GM18867 (cell line): ENCODE measurements around the gene PHTF2.
"Not testable (repeated sequence)": the region's sequence is repeated elsewhere in the genome, so short reads cannot be mapped to it uniquely, and the experiment has no call there.

Experiments used
- ATAC-seq: cut with Tn5 transposase; IDR thresholded peaks from one replicate; pipeline ENCODE4 v1.9.1; 2021; ENCODE audit warnings: mild to moderate bottlenecking, moderate library complexity; ENCODE audit not compliant: unreplicated experiment

PHTF2 gene

GRCh38 chr7:77798394-77799077 lies at the start of gene PHTF2, which contains the start of gene TMEM60:
TSS of gene PHTF2 (plus strand) at chr7:77798773.
TSS of gene TMEM60 (minus strand) at chr7:77798434. CDS start at chr7:77794373, 4,061 bp downstream.
- peak; percentile 92 for ATAC-seq

GRCh38 chr7:77752016-77752415 lies 46.6 kb upstream of the PHTF2 start:
- ATAC-seq, result no peak

- no peak for ATAC-seq
These were observed 45.4 kb upstream of the PHTF2 start for GRCh38 chr7:77753173-77753572.

GRCh38 chr7:77757589-77757988 lies 41.0 kb upstream of the PHTF2 start:
- ATAC-seq, result peak; percentile 93

GRCh38 chr7:77759294-77759889 lies 39.2 kb upstream of the PHTF2 start:
- ATAC-seq, result peak; percentile 37

GRCh38 chr7:77760809-77761453 lies 37.6 kb upstream of the PHTF2 start:
- ATAC-seq, result no peak

GRCh38 chr7:77765481-77765880 lies 33.1 kb upstream of the PHTF2 start:
- ATAC-seq, result no peak

- no peak for ATAC-seq
These were observed 32.4 kb upstream of the PHTF2 start for GRCh38 chr7:77765906-77766800.

- ATAC-seq, result no peak
These were observed 31.6 kb upstream of the PHTF2 start for GRCh38 chr7:77766801-77767605.

- no peak for ATAC-seq
These were observed 28.3 kb upstream of the PHTF2 start for GRCh38 chr7:77770316-77770715.

GRCh38 chr7:77771901-77772300 lies 26.7 kb upstream of the PHTF2 start:
- no peak for ATAC-seq

GRCh38 chr7:77778535-77778934 lies 20.0 kb upstream of the PHTF2 start:
- no peak for ATAC-seq

- no peak for ATAC-seq
These were observed 16.2 kb upstream of the PHTF2 start for GRCh38 chr7:77782383-77782782.

- ATAC-seq, result no peak
These were observed 15.5 kb upstream of the PHTF2 start for GRCh38 chr7:77783111-77783510.

- no peak for ATAC-seq
These were observed 15.0 kb upstream of the PHTF2 start for GRCh38 chr7:77783545-77783944.

- not testable (repeated sequence) for ATAC-seq
These were observed 14.1 kb upstream of the PHTF2 start for GRCh38 chr7:77784426-77784825.

GRCh38 chr7:77786018-77786417 lies 12.6 kb upstream of the PHTF2 start:
- ATAC-seq, result no peak

- no peak for ATAC-seq
These were observed 11.8 kb upstream of the PHTF2 start for GRCh38 chr7:77786741-77787140.

- peak; percentile 39 for ATAC-seq
These were observed 10.2 kb upstream of the PHTF2 start for GRCh38 chr7:77788327-77788902.

GRCh38 chr7:77791336-77791735 lies 7.2 kb upstream of the PHTF2 start:
- ATAC-seq, result no peak
